Measurements from ENCODE around the gene SLC38A7.
"Not testable (repeated sequence)": the region's sequence is repeated elsewhere in the genome, so short reads cannot be mapped to it uniquely, and the experiment has no call there.

The SLC38A7 gene

DNA sequence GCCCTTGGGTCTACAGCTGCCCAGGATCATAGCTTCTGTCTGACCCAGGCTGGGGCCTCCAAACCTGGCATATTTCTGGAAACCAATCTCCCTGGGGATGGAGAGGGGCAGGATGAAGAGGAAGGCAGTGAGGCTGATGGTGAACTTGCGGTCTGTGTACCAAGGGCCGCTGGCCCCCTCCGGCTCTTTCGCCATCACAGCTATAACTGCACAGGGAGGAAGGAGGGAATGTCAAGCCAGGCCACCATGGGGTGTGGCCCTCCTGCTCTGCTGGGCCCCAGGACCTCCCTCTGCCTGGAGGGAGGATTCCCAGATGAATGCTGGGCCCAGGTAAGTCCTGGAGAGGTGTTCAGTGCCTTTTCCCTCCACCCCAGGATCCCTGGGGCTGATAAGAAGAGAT lies 6.3 kb downstream of the SLC38A7 start:
- DNase-seq (ENCODE audit: low read depth), result no peak

DNA sequence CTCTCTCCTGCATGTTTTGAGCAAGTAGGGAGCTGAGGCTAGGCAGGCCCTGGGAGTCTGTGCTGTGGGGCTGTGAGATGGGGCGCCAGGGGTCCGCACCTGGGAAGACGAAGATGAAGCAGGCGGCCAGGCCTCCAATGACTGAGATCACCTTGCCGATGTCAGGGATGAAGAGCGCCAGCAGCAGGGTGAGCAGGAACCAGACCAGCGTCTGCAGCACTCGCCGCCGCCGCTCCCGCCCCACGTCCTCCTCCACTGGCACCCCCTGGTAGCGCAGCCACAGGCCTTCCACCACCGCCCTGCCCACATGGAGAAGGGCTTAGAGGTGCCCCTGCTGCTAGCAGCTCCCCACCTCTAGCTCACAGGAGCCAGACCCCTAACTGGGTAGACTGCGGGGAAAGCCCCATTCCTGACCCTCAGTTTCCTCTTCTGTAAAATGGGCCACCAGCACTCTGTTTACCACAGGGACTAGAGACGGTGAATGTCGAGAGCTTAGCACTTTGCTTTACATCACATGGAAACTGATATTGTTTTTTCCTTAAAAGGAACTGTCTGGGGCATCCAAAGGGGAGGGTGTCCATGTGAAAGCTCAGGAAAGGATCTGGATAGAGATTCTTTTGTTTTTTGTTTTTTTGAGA lies 13.5 kb downstream of the SLC38A7 start:
- DNase-seq (ENCODE audit: low read depth), result no peak

DNA sequence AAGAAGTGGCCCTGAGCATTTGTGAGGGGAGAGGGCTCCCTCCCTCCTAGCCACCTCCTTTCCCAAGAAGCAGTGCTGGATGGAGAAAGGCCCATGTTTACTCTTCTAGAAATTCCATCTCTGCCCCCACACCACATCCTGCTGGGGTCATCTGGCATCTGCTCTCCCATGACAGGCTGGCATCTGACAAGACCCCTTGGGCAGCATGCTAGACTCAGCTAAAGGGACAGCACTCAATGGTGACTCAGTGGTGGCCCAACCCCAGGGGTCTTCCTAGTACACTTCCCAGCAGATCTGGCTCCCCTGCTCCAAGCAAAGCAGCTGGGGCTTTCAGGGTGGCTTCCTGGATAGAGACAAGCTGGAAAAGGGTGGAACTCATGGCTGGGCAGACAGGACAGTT lies 14.4 kb downstream of the SLC38A7 start:
- DNase-seq (ENCODE audit: low read depth), result no peak

- no peak for DNase-seq (ENCODE audit: low read depth)
Measured at GRCh38 chr16:58665200-58665599, 19.4 kb downstream of the SLC38A7 start.

DNA sequence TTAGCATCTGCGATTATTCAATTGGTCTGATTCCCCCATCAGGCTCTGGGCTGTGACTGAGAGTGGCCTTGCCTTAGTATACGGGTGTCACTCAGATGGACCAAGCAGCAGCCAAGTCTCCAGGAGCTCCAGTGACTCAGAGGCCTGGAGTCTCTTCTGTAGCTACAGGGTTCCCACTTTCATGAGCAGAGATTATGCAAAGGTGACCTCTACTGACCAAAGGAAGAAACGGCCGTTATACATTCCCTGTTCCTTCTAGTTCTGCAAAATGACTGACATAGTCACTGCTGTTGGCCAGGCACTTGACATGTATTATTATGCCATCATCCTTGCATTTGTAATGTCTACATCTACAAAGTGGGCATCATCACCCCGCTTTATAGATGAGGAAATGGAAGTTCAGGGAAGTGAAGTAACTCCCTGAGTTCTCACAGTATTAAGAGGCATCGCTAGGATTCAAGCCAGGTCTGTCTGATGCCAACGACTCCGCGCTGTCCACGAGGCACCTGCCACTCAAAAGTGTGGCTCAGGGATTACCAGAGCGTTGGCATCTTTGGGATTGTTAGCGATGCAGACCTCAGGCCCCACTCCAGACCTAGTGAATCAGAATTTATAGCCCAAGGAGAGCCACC lies 23.3 kb downstream of the SLC38A7 start:
- DNase-seq (ENCODE audit: low read depth), result peak; percentile 78

- DNase-seq (ENCODE audit: low read depth), result not testable (repeated sequence)
Measured at GRCh38 chr16:58659911-58660310, 24.7 kb downstream of the SLC38A7 start.

DNA sequence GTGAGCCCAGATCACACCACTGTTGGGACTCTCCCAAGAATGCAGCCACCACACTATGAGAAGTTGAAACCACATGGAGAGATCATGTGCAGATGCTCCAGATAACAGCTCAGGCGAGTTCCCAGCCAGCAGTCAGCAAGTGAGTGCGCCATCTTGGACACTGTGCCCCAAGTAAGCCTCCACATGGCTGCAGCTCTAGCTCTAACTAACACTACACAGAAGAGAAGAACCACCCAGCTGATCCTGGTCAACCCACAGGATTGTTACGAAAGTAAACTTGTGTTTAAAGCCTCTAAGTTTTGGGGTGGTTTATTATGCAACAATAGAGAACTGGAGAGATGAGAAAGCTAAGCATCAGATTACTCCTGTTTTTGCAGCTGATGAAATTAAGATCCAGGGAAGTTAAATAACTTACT lies 25.8 kb downstream of the SLC38A7 start:
- no peak for DNase-seq (ENCODE audit: low read depth)

DNA sequence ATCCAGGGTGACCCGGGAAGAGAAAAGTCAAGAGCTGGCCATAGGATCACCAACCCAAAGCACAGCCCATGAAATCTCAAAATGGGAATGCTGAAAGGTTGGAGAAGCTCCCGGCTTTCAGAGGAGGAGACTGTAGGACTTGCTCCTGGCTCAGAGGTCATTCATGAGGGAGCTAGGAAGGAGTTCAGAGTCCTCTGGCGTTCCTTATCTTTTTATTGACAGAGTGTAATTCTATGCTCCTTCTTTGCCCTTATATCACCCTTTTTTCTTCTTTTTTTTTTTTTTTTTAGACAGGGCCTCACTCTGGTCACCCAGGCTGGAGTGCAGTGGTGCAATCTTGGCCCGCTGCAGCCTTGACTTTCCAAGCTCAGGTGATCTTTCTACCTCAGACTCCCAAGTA lies 27.7 kb downstream of the SLC38A7 start:
- no peak for DNase-seq (ENCODE audit: low read depth)

GRCh38 chr16:58655215-58655596 lies 29.4 kb downstream of the SLC38A7 start:
- DNase-seq (ENCODE audit: low read depth), result no peak

GRCh38 chr16:58654560-58655214 lies 29.9 kb downstream of the SLC38A7 start:
- no peak for DNase-seq (ENCODE audit: low read depth)

- no peak for DNase-seq (ENCODE audit: low read depth)
Measured at GRCh38 chr16:58652741-58653140, 31.8 kb downstream of the SLC38A7 start.

DNA sequence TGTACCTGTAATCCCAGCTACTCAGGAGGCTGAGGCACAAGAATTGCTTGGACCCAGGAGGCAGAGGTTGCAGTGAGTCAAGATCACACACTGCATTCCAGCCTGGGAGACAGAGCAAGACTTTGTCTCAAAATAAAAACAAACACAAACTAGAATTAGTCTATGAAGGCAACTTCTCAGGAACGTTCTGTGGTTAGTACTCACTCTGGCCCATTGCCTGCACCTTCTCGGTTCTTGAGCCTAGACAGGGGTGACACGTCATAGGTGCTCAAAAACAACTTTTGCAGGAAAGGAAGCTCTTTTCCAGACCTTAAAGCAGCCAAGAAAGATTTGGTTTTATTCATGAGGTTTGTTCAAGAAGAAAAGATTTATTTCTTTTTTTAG lies 32.6 kb downstream of the SLC38A7 start:
- no peak for DNase-seq (ENCODE audit: low read depth)

DNA sequence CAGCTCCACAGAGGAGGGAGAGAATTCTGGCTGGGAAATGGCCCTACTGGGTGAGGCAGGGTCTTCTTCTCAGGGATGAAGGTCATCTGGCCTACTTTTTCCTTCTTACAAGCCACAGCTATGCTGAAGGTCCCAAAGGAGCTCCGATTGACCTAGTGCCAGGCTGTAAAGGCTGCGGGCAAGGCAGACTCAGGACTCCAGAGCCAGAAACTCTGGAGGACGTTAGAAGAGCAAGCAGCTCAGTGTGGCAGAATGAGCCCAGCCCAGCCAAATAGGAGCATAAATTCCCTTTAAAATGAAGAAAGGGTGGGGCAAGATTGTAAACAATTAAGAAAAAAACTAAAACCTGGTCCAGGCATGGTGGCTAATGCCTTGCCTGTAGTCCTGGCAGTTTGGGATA lies 34.9 kb downstream of the SLC38A7 start:
- no peak for DNase-seq (ENCODE audit: low read depth)

GRCh38 chr16:58647107-58647506 lies 37.5 kb downstream of the SLC38A7 start:
- DNase-seq (ENCODE audit: low read depth), result no peak

DNA sequence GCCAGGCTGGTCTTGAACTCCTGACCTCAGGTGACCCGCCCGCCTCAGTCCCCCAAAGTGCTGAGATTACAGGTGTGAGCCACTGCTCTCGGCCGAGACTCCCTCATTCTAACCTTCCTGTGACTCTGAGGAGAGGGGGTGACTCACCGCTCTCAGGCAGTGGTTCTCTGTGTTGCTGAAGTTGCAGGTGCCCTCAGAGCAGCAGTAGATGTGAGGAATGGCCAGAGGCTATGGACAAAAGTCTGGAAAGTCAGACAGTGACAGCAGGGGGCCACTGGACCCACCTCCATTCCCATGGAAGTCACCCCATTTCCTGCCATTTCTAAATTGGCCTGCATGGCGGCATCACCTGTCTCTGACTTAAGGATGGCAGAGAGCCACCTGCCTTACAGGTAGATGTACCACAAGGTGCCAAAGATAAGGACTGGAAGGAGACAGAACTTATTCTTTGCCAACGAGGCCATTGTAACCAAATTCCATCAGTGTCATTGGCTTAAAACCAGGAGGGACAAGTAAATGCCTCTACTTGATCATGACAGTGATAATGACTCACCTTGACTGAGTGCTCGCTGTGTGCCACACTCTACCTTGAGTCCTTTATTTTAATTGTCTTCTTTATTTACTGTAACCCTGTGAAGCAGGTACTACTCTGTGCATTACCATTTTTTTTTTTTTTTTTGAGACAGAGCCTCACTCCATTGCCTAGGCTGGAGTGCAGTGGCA lies 39.6 kb downstream of the SLC38A7 start:
- no peak for DNase-seq (ENCODE audit: low read depth)

- DNase-seq (ENCODE audit: low read depth), result no peak
Measured at GRCh38 chr16:58644108-58644507, 40.5 kb downstream of the SLC38A7 start.

GRCh38 chr16:58640949-58641348 lies 43.6 kb downstream of the SLC38A7 start:
- DNase-seq (ENCODE audit: low read depth), result no peak

DNA sequence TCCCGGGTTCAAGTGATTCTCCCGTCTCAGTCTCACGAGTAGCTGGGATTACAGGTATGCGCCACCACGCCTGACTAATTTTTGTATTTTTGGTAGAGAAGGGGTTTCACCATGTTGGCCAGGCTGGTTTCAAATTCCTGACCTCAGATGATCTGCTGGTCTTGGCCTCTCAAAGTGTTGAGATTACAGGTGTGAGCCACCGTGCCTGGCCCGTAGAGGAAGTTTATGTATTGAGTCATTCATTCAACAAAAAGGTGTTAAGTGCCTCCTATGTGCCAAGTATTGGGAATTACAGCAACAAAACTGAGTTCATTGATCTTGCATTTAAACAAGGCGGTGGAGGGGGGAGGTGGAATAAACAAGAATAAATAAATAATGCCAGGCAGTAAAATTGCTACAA lies 44.7 kb downstream of the SLC38A7 start:
- DNase-seq (ENCODE audit: low read depth), result no peak

DNA sequence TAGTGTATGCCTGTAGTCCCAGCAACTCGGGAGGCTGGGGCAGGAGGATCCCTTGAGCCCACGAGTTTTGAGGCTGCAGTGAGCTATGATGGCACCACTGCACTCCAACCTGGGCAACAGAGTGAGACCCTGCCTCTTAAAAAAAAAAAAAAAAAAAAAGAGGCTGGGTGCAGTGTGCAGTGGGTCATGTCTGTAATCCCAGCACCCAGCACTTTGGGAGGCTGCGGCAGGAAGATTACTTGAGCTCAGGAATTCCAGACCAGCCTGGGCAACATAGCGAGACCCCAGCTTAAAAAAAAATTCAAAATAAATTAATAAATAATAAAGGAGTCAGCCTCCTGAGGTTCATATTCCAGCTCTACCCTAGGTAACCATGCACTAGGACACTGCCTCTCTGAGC lies 45.3 kb downstream of the SLC38A7 start:
- no peak for DNase-seq (ENCODE audit: low read depth)

DNA sequence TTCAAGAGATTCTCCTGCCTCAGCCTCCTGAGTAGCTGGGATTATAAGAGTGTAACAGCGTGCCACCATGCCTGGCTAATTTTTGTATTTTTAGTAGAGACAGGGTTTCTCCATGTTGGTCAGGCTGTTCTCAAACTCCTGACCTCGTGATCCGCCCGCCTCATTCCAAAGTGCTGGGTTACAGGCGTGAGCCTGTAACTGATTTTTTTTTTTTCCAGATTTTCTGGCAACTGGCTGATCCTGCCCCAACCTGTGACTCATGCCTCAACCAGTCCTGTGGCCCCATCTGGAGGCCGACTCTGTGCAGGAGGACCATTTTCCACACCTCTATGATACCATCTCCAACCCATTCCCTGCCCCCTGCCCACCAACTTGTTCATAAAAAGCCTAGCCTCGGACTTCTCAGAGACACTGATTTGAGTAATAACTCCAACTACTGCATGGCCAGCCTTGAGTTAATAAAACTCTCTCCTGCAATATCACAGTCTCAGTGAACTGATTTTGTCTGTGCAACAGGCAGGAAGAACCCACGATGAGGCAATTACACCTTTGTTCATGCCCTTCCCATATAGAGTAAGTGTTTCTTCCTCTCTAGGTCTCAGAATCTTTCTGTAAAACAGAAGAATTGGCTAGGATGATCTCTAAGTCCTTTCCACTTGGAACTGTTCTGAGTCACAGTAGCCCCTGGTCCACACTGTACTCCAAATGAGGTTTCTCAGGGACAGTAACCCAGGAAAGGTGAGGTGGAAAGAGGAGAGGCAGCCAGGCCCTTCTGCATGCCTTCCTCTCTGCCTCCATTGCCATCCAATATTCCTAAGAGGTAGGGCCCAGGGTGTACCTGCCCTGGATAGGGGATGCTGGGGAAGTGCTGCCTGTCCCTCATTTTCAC lies 46.2 kb downstream of the SLC38A7 start:
- DNase-seq (ENCODE audit: low read depth), result peak; percentile 84

GRCh38 chr16:58637021-58637420 lies 47.5 kb downstream of the SLC38A7 start:
- not testable (repeated sequence) for DNase-seq (ENCODE audit: low read depth)

GRCh38 chr16:58636466-58636865 lies 48.1 kb downstream of the SLC38A7 start:
- no peak for DNase-seq (ENCODE audit: low read depth)
